HepG2 (cell line): Measurements from ENCODE around the gene KIF13A. TPM values are rescaled to one million over a fixed set of nuclear protein-coding genes. Genes with fewer than 3 reads are reported as not detected.

Experiments
- ARID2 ChIP-seq: sonication (generic); formaldehyde crosslinking; IDR thresholded peaks from 2 replicates; pipeline ENCODE4 v1.8.1; 2022; ENCODE audit warnings: mild to moderate bottlenecking, missing genetic modification reagents, borderline replicate concordance
- BHLHE40 ChIP-seq: IDR thresholded peaks from 2 replicates; pipeline ENCODE4 v1.6.1; 2011; ENCODE audit warnings: low read length, improper control_type of control experiment
- ETV5 ChIP-seq: IDR thresholded peaks from 2 replicates; pipeline ENCODE4 v1.6.1; 2018; ENCODE audit warnings: missing biosample characterization, missing genetic modification reagents, inconsistent platforms, borderline replicate concordance
- HOXA9 ChIP-seq: sonication (generic); formaldehyde crosslinking; IDR thresholded peaks from 2 replicates; pipeline ENCODE4 v1.8.1; 2022; ENCODE audit warnings: missing genetic modification reagents, mild to moderate bottlenecking, moderate library complexity, borderline replicate concordance
- KLF12 ChIP-seq: sonication (generic); formaldehyde crosslinking; IDR thresholded peaks from 2 replicates; pipeline ENCODE4 v1.4.0; 2020; ENCODE audit warnings: missing genetic modification reagents, borderline replicate concordance
- MTA1 ChIP-seq: sonication (generic); formaldehyde crosslinking; IDR thresholded peaks from 2 replicates; pipeline ENCODE4 v1.4.0; 2020; ENCODE audit warnings: missing genetic modification reagents, mild to moderate bottlenecking, borderline replicate concordance
- NR2F2 ChIP-seq: IDR thresholded peaks from 2 replicates; pipeline ENCODE4 v1.6.1; 2012; ENCODE audit warnings: low read depth, inconsistent platforms, borderline replicate concordance
- PITX1 ChIP-seq: sonication (generic); formaldehyde crosslinking; IDR thresholded peaks from 2 replicates; pipeline ENCODE4 v1.5.1; 2020; ENCODE audit warnings: mild to moderate bottlenecking, missing genetic modification reagents
- POLR2G ChIP-seq: fragments of 200-400 bp; formaldehyde crosslinking; IDR thresholded peaks from 2 replicates; pipeline ENCODE4 v1.6.1; 2018; ENCODE audit warnings: mild to moderate bottlenecking, low read depth, low read length, moderate library complexity
- ZNF329 ChIP-seq: sonication (generic); formaldehyde crosslinking; IDR thresholded peaks from 2 replicates; pipeline ENCODE4 v1.9.0; 2021; ENCODE audit warnings: low read depth, mild to moderate bottlenecking, missing genetic modification reagents
- ZNF333 ChIP-seq: sonication (generic); formaldehyde crosslinking; IDR thresholded peaks from 2 replicates; pipeline ENCODE4 v1.4.0; 2020; ENCODE audit warnings: mild to moderate bottlenecking, missing genetic modification reagents, borderline replicate concordance
- ZNF672 ChIP-seq: sonication (generic); formaldehyde crosslinking; IDR thresholded peaks from 2 replicates; pipeline ENCODE4 v1.8.1; 2022; ENCODE audit warnings: missing genetic modification reagents
- ZNF816 ChIP-seq: sonication (generic); formaldehyde crosslinking; IDR thresholded peaks from 2 replicates; pipeline ENCODE4 v1.8.0; 2022; ENCODE audit warnings: missing genetic modification reagents, mild to moderate bottlenecking, borderline replicate concordance
- polyA plus RNA-seq, 8 experiments: library from polyadenylated mRNA; depleted of rRNA in 3 of 8; stranded (reverse) in 7 of 8; unstranded in 1 of 8; fragments of >200 nt; fragmentation: Illumina TruSeq in 4 of 8; extraction: Trizol in 4 of 8; gene quantifications; 2 replicates each; pipeline versions ENCODE4 v1.2.1 to v1.2.3, GENCODE V29; 2011 to 2016; ENCODE audit warnings: low read depth in 4 of 8, missing spikeins in 1 of 8, mixed read lengths in 1 of 8; ENCODE audit not compliant: insufficient read depth in 1 of 8
- total RNA-seq, 5 experiments: library from RNA; depleted of rRNA; stranded (reverse); fragments of >200 nt; fragmentation: Illumina TruSeq; extraction: Trizol; gene quantifications; 2 replicates each; pipeline ENCODE4 v1.2.3, GENCODE V29; 2016; ENCODE audit warnings: low read depth in 1 of 5
- TF ChIP-seq, protein P1 (sequence below): IDR thresholded peaks from 2 replicates; pipeline ENCODE4 v1.6.1; 2016; ENCODE audit warnings: mild to moderate bottlenecking
- TF ChIP-seq, protein P2 (sequence below): sonication (generic); formaldehyde crosslinking; IDR thresholded peaks from 2 replicates; pipeline ENCODE4 v1.4.0; 2020; ENCODE audit warnings: mild to moderate bottlenecking, missing genetic modification reagents, borderline replicate concordance
- TF ChIP-seq, protein P3 (sequence below): sonication (generic); formaldehyde crosslinking; IDR thresholded peaks from 2 replicates; pipeline ENCODE4; 2020; ENCODE audit warnings: missing genetic modification reagents, mild to moderate bottlenecking, borderline replicate concordance
- TF ChIP-seq, protein P4 (sequence below): sonication (generic); formaldehyde crosslinking; IDR thresholded peaks from 2 replicates; pipeline ENCODE4 v1.4.0; 2020; ENCODE audit warnings: missing genetic modification reagents, borderline replicate concordance

The KIF13A gene
- total and polyA plus RNA-seq, 2 of the 13 experiments (the other 11 are each of a cell fraction or from before 2014, with no cell fraction given): 21.1 to 37.2 TPM

DNA sequence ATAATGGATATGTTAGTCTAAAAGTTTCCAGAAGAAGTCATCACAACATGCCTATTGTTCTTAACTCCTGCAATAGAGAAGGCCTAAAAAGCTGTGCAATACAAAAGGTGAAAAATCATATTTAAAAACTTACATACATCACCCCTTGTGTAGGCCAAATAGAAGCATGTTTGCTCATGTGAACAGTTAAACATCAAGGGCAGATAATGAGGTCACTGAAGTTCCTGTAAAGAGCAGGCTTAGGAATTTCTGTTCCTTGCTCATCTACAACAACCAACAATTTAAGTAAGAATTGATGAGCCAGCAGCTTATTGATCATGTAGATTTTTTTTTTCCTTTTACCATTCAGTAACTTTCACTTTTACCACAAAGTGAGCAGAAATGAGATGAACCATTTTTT is 273.3 kb downstream of the KIF13A start (continued):
- TF ChIP-seq, protein P1, sequence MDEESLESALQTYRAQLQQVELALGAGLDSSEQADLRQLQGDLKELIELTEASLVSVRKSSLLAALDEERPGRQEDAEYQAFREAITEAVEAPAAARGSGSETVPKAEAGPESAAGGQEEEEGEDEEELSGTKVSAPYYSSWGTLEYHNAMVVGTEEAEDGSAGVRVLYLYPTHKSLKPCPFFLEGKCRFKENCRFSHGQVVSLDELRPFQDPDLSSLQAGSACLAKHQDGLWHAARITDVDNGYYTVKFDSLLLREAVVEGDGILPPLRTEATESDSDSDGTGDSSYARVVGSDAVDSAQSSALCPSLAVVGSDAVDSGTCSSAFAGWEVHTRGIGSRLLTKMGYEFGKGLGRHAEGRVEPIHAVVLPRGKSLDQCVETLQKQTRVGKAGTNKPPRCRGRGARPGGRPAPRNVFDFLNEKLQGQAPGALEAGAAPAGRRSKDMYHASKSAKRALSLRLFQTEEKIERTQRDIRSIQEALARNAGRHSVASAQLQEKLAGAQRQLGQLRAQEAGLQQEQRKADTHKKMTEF (CRISPR knock-in tag): peak; percentile 17; the same call in 1 of the 2 replicates
- TF ChIP-seq POLR2G (no peak), KLF12 (CRISPR knock-in tag) (no peak), ZNF333 (CRISPR knock-in tag) (no peak), NR2F2 (peak; percentile 88; the same call in 1 of the 2 replicates), BHLHE40 (peak; percentile 85), HOXA9 (no peak), ZNF672 (CRISPR knock-in tag) (no peak), PITX1 (CRISPR knock-in tag) (peak; percentile 60; the same call in 1 of the 2 replicates), ETV5 (CRISPR knock-in tag) (peak; percentile 27; the same call in 1 of the 2 replicates), ARID2 (CRISPR knock-in tag) (no peak), ZNF329 (no peak), MTA1 (CRISPR knock-in tag) (no peak), ZNF816 (CRISPR knock-in tag) (no peak)
- TF ChIP-seq, protein P2, sequence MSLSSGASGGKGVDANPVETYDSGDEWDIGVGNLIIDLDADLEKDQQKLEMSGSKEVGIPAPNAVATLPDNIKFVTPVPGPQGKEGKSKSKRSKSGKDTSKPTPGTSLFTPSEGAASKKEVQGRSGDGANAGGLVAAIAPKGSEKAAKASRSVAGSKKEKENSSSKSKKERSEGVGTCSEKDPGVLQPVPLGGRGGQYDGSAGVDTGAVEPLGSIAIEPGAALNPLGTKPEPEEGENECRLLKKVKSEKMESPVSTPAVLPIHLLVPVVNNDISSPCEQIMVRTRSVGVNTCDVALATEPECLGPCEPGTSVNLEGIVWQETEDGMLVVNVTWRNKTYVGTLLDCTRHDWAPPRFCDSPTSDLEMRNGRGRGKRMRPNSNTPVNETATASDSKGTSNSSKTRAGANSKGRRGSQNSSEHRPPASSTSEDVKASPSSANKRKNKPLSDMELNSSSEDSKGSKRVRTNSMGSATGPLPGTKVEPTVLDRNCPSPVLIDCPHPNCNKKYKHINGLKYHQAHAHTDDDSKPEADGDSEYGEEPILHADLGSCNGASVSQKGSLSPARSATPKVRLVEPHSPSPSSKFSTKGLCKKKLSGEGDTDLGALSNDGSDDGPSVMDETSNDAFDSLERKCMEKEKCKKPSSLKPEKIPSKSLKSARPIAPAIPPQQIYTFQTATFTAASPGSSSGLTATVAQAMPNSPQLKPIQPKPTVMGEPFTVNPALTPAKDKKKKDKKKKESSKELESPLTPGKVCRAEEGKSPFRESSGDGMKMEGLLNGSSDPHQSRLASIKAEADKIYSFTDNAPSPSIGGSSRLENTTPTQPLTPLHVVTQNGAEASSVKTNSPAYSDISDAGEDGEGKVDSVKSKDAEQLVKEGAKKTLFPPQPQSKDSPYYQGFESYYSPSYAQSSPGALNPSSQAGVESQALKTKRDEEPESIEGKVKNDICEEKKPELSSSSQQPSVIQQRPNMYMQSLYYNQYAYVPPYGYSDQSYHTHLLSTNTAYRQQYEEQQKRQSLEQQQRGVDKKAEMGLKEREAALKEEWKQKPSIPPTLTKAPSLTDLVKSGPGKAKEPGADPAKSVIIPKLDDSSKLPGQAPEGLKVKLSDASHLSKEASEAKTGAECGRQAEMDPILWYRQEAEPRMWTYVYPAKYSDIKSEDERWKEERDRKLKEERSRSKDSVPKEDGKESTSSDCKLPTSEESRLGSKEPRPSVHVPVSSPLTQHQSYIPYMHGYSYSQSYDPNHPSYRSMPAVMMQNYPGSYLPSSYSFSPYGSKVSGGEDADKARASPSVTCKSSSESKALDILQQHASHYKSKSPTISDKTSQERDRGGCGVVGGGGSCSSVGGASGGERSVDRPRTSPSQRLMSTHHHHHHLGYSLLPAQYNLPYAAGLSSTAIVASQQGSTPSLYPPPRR (CRISPR knock-in tag): peak; percentile 44; the same call in 1 of the 2 replicates
- TF ChIP-seq, protein P3, sequence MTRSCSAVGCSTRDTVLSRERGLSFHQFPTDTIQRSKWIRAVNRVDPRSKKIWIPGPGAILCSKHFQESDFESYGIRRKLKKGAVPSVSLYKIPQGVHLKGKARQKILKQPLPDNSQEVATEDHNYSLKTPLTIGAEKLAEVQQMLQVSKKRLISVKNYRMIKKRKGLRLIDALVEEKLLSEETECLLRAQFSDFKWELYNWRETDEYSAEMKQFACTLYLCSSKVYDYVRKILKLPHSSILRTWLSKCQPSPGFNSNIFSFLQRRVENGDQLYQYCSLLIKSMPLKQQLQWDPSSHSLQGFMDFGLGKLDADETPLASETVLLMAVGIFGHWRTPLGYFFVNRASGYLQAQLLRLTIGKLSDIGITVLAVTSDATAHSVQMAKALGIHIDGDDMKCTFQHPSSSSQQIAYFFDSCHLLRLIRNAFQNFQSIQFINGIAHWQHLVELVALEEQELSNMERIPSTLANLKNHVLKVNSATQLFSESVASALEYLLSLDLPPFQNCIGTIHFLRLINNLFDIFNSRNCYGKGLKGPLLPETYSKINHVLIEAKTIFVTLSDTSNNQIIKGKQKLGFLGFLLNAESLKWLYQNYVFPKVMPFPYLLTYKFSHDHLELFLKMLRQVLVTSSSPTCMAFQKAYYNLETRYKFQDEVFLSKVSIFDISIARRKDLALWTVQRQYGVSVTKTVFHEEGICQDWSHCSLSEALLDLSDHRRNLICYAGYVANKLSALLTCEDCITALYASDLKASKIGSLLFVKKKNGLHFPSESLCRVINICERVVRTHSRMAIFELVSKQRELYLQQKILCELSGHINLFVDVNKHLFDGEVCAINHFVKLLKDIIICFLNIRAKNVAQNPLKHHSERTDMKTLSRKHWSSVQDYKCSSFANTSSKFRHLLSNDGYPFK: no peak
- TF ChIP-seq, protein P4, sequence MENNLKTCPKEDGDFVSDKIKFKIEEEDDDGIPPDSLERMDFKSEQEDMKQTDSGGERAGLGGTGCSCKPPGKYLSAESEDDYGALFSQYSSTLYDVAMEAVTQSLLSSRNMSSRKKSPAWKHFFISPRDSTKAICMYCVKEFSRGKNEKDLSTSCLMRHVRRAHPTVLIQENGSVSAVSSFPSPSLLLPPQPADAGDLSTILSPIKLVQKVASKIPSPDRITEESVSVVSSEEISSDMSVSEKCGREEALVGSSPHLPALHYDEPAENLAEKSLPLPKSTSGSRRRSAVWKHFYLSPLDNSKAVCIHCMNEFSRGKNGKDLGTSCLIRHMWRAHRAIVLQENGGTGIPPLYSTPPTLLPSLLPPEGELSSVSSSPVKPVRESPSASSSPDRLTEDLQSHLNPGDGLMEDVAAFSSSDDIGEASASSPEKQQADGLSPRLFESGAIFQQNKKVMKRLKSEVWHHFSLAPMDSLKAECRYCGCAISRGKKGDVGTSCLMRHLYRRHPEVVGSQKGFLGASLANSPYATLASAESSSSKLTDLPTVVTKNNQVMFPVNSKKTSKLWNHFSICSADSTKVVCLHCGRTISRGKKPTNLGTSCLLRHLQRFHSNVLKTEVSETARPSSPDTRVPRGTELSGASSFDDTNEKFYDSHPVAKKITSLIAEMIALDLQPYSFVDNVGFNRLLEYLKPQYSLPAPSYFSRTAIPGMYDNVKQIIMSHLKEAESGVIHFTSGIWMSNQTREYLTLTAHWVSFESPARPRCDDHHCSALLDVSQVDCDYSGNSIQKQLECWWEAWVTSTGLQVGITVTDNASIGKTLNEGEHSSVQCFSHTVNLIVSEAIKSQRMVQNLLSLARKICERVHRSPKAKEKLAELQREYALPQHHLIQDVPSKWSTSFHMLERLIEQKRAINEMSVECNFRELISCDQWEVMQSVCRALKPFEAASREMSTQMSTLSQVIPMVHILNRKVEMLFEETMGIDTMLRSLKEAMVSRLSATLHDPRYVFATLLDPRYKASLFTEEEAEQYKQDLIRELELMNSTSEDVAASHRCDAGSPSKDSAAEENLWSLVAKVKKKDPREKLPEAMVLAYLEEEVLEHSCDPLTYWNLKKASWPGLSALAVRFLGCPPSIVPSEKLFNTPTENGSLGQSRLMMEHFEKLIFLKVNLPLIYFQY (CRISPR knock-in tag): no peak
